ENCODE results near the gene TMED8.

- TF ChIP-seq CTCF (conservative IDR thresholded peaks at IDR 0.05) (no peak), ZFX (IDR thresholded peaks at IDR 0.05) (no peak)
Measured at GRCh38 chr14:77403768-77404167, 26.9 kb upstream of the TMED8 start.
